ENCODE data around the gene EGFL6.
A peak's percentile ranks its signal among the peaks of the same experiment; 100 is the strongest.
"Not testable (repeated sequence)": the region's sequence is repeated elsewhere in the genome, so short reads cannot be mapped to it uniquely, and the experiment has no call there.

Gene EGFL6

GRCh38 chrX:13598877-13599276 lies 29.5 kb downstream of the EGFL6 start:
- no peak for DNase-seq

GRCh38 chrX:13599491-13599890 lies 30.1 kb downstream of the EGFL6 start:
- DNase-seq: no peak

- DNase-seq: no peak
These were observed 36.2 kb downstream of the EGFL6 start for GRCh38 chrX:13605611-13606010.

GRCh38 chrX:13607331-13607995 lies 38.1 kb downstream of the EGFL6 start:
- DNase-seq: no peak

GRCh38 chrX:13607996-13608365 lies 38.6 kb downstream of the EGFL6 start:
- no peak for DNase-seq

GRCh38 chrX:13614154-13614553 lies 44.8 kb downstream of the EGFL6 start:
- no peak for DNase-seq

- DNase-seq: no peak
These were observed 50.8 kb downstream of the EGFL6 start for GRCh38 chrX:13620207-13620606.

- no peak for DNase-seq
These were observed 53.1 kb downstream of the EGFL6 start for GRCh38 chrX:13622401-13622964.

GRCh38 chrX:13627306-13627705 lies 57.9 kb downstream of the EGFL6 start:
- DNase-seq: no peak

- not testable (repeated sequence) for DNase-seq
These were observed 67.8 kb downstream of the EGFL6 start for GRCh38 chrX:13637224-13637623.

GRCh38 chrX:13638021-13638420 lies 68.6 kb downstream of the EGFL6 start:
- DNase-seq: no peak

GRCh38 chrX:13638826-13639225 lies 69.4 kb downstream of the EGFL6 start:
- DNase-seq: no peak

- DNase-seq: not testable (repeated sequence)
These were observed 72.3 kb downstream of the EGFL6 start for GRCh38 chrX:13641684-13642083.

GRCh38 chrX:13645464-13646153 lies 76.2 kb downstream of the EGFL6 start:
- DNase-seq: no peak

- DNase-seq: peak in 1 of 2 donors; percentile 10
These were observed 76.8 kb downstream of the EGFL6 start for GRCh38 chrX:13646154-13646549.

GRCh38 chrX:13647709-13648212 lies 78.4 kb downstream of the EGFL6 start:
- peak; percentile 7 to 63 for DNase-seq

- DNase-seq: not testable (repeated sequence)
These were observed 78.9 kb downstream of the EGFL6 start for GRCh38 chrX:13648336-13648735.

GRCh38 chrX:13649838-13650237 lies 80.4 kb downstream of the EGFL6 start:
- no peak for DNase-seq

GRCh38 chrX:13650318-13650717 lies 80.9 kb downstream of the EGFL6 start:
- DNase-seq: no peak

GRCh38 chrX:13651150-13651549 lies 81.7 kb downstream of the EGFL6 start:
- DNase-seq: no peak

- no peak for DNase-seq
These were observed 82.9 kb downstream of the EGFL6 start for GRCh38 chrX:13652287-13652793.

GRCh38 chrX:13652850-13653693 lies 83.7 kb downstream of the EGFL6 start, which contains the start of gene TCEANC:
Gene TCEANC (plus strand): TSS chrX:13653141. CDS start chrX:13662509, 9,368 bp downstream.
- DNase-seq: peak; percentile 60 to 80

GRCh38 chrX:13654116-13654515 lies 84.7 kb downstream of the EGFL6 start:
- no peak for DNase-seq
